Left renal pelvis (tissue), 4 donors: ENCODE measurements around the gene SPRYD3. TPM values are rescaled to one million over a fixed set of nuclear protein-coding genes. Genes with fewer than 3 reads are reported as not detected.
"Not testable (repeated sequence)": the region's sequence is repeated elsewhere in the genome, so short reads cannot be mapped to it uniquely, and the experiment has no call there.

Experiments used
- DNase-seq, 4 donors: peaks; one replicate each; pipeline ENCODE4 v3.0.0-alpha.2; 2013; ENCODE audit warnings: low read depth in 4 of 4, low spot score in 3 of 4
- polyA plus RNA-seq, 4 donors: library from polyadenylated mRNA; unstranded; fragments of 120-200 nt; gene quantifications; one replicate each; pipeline ENCODE4 v1.2.1, GENCODE V29; 2013; ENCODE audit not compliant: insufficient read length in 4 of 4

Gene SPRYD3
- polyA plus RNA-seq, 4 donors, result 17.2 to 28.6 (median 19.0) TPM

GRCh38 chr12:53102883-53103807 is 24.0 kb upstream of the SPRYD3 start, which contains the start of gene SOAT2:
Gene SOAT2 (plus strand): TSS chr12:53103486. CDS start chr12:53103578, 92 bp downstream.
- no peak for DNase-seq

- no peak for DNase-seq
These were observed 23.0 kb upstream of the SPRYD3 start for GRCh38 chr12:53101931-53102781.

- no peak for DNase-seq
These were observed 22.1 kb upstream of the SPRYD3 start for GRCh38 chr12:53101266-53101665.

GRCh38 chr12:53100466-53101151 is 21.4 kb upstream of the SPRYD3 start:
- DNase-seq, result no peak

GRCh38 chr12:53099071-53099882 is 20.1 kb upstream of the SPRYD3 start:
- DNase-seq, result peak in 3 of 4 donors; percentile 67 to 73 (median 73)

- no peak for DNase-seq
These were observed 19.3 kb upstream of the SPRYD3 start for GRCh38 chr12:53098354-53098981.

GRCh38 chr12:53097564-53098353 is 18.6 kb upstream of the SPRYD3 start, which contains the start of gene IGFBP6:
Gene IGFBP6 (plus strand): TSS chr12:53097667. CDS start chr12:53097718, 51 bp downstream.
- no peak for DNase-seq

- no peak for DNase-seq
These were observed 18.0 kb upstream of the SPRYD3 start for GRCh38 chr12:53097207-53097563.

GRCh38 chr12:53096759-53097158 is 17.6 kb upstream of the SPRYD3 start:
- no peak for DNase-seq

- no peak for DNase-seq
These were observed 17.0 kb upstream of the SPRYD3 start for GRCh38 chr12:53096089-53096741.

GRCh38 chr12:53095596-53095895 is 16.4 kb upstream of the SPRYD3 start:
- not testable (repeated sequence) for DNase-seq

GRCh38 chr12:53094796-53095595 is 15.8 kb upstream of the SPRYD3 start:
- not testable (repeated sequence) for DNase-seq

GRCh38 chr12:53094394-53094787 is 15.2 kb upstream of the SPRYD3 start:
- no peak for DNase-seq

GRCh38 chr12:53093777-53094393 is 14.7 kb upstream of the SPRYD3 start:
- no peak for DNase-seq

- DNase-seq, result no peak
These were observed 12.6 kb upstream of the SPRYD3 start for GRCh38 chr12:53091756-53092155.

GRCh38 chr12:53090554-53090953 is 11.4 kb upstream of the SPRYD3 start:
- DNase-seq, result no peak

- no peak for DNase-seq
These were observed 10.9 kb upstream of the SPRYD3 start for GRCh38 chr12:53090105-53090504.
